ENCODE results near the gene EVPL. TPM values are rescaled to one million over a fixed set of nuclear protein-coding genes. Genes with fewer than 3 reads are reported as not detected.

The EVPL gene
- total RNA-seq, 1 experiment from 2014 or later, result 36.4 TPM

Other genes starting within 250 kb of the EVPL start
- gene UNK, start 242.5 kb downstream of the EVPL start, total RNA-seq (2021; ENCODE audit: unreplicated experiment), result 32.1 TPM
- 12.7 TPM for gene UNC13D, start 182.9 kb downstream of the EVPL start, total RNA-seq (2021; ENCODE audit: unreplicated experiment)
- gene WBP2, start 172.0 kb downstream of the EVPL start, total RNA-seq (2021; ENCODE audit: unreplicated experiment), result 163 TPM
- 125 TPM for gene TRIM47, start 148.7 kb downstream of the EVPL start, total RNA-seq (2021; ENCODE audit: unreplicated experiment)
- gene TRIM65, start 130.4 kb downstream of the EVPL start, total RNA-seq (2021; ENCODE audit: unreplicated experiment), result 48.6 TPM
- gene MRPL38, start 122.4 kb downstream of the EVPL start, total RNA-seq (2021; ENCODE audit: unreplicated experiment), result 165 TPM
- 32.5 TPM for gene FBF1, start 86.3 kb downstream of the EVPL start, total RNA-seq (2021; ENCODE audit: unreplicated experiment)
- 53.5 TPM for gene ACOX1, start 48.1 kb downstream of the EVPL start, total RNA-seq (2021; ENCODE audit: unreplicated experiment)
- gene TEN1, start 48.1 kb downstream of the EVPL start, total RNA-seq (2021; ENCODE audit: unreplicated experiment), result 41.3 TPM
- gene CDK3, start 26.5 kb downstream of the EVPL start, total RNA-seq (2021; ENCODE audit: unreplicated experiment), result 11.9 TPM
- 100 TPM for gene SRP68, start 45.2 kb upstream of the EVPL start, total RNA-seq (2021; ENCODE audit: unreplicated experiment)
- 0.41 TPM for gene GALR2, start 47.5 kb upstream of the EVPL start, total RNA-seq (2021; ENCODE audit: unreplicated experiment)
- not detected for gene ZACN, start 51.9 kb upstream of the EVPL start, total RNA-seq (2021; ENCODE audit: unreplicated experiment)
- 190 TPM for gene EXOC7, start 76.5 kb upstream of the EVPL start, total RNA-seq (2021; ENCODE audit: unreplicated experiment)
- 0.28 TPM for gene FOXJ1, start 113.9 kb upstream of the EVPL start, total RNA-seq (2021; ENCODE audit: unreplicated experiment)
- 4.0 TPM for gene RNF157, start 213.2 kb upstream of the EVPL start, total RNA-seq (2021; ENCODE audit: unreplicated experiment)
- gene UBALD2, start 238.0 kb upstream of the EVPL start, total RNA-seq (2021; ENCODE audit: unreplicated experiment), result 30.0 TPM